Measurements from ENCODE around the gene MMP25.
"Not testable (repeated sequence)": the region's sequence is repeated elsewhere in the genome, so short reads cannot be mapped to it uniquely, and the experiment has no call there.

The MMP25 gene

GRCh38 chr16:3028716-3029319, 17.5 kb upstream of the MMP25 start:
- no peak for DNase-seq

- no peak for DNase-seq
Observed at GRCh38 chr16:3029491-3030221, 16.7 kb upstream of the MMP25 start.

GRCh38 chr16:3030222-3031212, 15.8 kb upstream of the MMP25 start:
- DNase-seq = no peak

GRCh38 chr16:3032624-3033023, 13.7 kb upstream of the MMP25 start:
- no peak for DNase-seq

- no peak for DNase-seq
Observed at GRCh38 chr16:3035289-3035971, 10.9 kb upstream of the MMP25 start.

GRCh38 chr16:3035972-3036725, 10.2 kb upstream of the MMP25 start:
- no peak for DNase-seq

- DNase-seq = no peak
Observed at GRCh38 chr16:3036726-3037315, 9.5 kb upstream of the MMP25 start, which contains the start of gene BICDL2. TSS of gene BICDL2 (minus strand) at chr16:3036944. CDS start at chr16:3035496, 1,448 bp downstream.

GRCh38 chr16:3038256-3038655, 8.1 kb upstream of the MMP25 start:
- DNase-seq = no peak

- no peak for DNase-seq
Observed at GRCh38 chr16:3038896-3039295, 7.5 kb upstream of the MMP25 start.

GRCh38 chr16:3042376-3042775, 4.0 kb upstream of the MMP25 start:
- no peak for DNase-seq

- no peak for DNase-seq
Observed at GRCh38 chr16:3044708-3045107, 1.7 kb upstream of the MMP25 start.

- no peak for DNase-seq
Observed at GRCh38 chr16:3046641-3047386, 453 bp downstream of the MMP25 start.

GRCh38 chr16:3047387-3047720, 993 bp downstream of the MMP25 start:
- no peak for DNase-seq

GRCh38 chr16:3049921-3050481, 3.6 kb downstream of the MMP25 start:
- no peak for DNase-seq

- DNase-seq = no peak
Observed at GRCh38 chr16:3050487-3050886, 4.1 kb downstream of the MMP25 start.

- DNase-seq = no peak
Observed at GRCh38 chr16:3051009-3051408, 4.6 kb downstream of the MMP25 start.

- DNase-seq = no peak
Observed at GRCh38 chr16:3051494-3051893, 5.1 kb downstream of the MMP25 start.

- not testable (repeated sequence) for DNase-seq
Observed at GRCh38 chr16:3052571-3053329, 6.4 kb downstream of the MMP25 start.
